ENCODE data around the gene RAMP1.

Gene RAMP1

GRCh38 chr2:237923481-237924163, 64.2 kb downstream of the RAMP1 start:
- H3K4me3 ChIP-seq (ENCODE audit: low read length), result no peak overlapping the region; the same call in 1 of the 2 replicates
- H3K9me3 ChIP-seq (ENCODE audit: insufficient read depth, low read depth, low read length), result no peaks in the 10 kb centered on the region
- 30% methylated on average over 33 of the region's 33 CpGs for whole genome bisulfite sequencing
- no peak overlapping the region for H3K9ac ChIP-seq (ENCODE audit: low read depth, low read length)
- no peaks in the 10 kb centered on the region for H3K36me3 ChIP-seq (ENCODE audit: insufficient read depth, low read length)
- no peaks in the 10 kb centered on the region; the same call in 1 of the 2 replicates for H3K27me3 ChIP-seq (ENCODE audit: insufficient read depth, low read length)
- no peaks in the 10 kb centered on the region for H3K4me1 ChIP-seq (ENCODE audit: insufficient read depth, low read length)
- H3K27ac ChIP-seq (ENCODE audit: low read depth, low read length), result no peak overlapping the region

- no peak overlapping the region for H3K4me3 ChIP-seq (ENCODE audit: low read length)
- H3K36me3 ChIP-seq (ENCODE audit: insufficient read depth, low read length), result no peaks in the 10 kb centered on the region
- no peak overlapping the region for H3K9ac ChIP-seq (ENCODE audit: low read depth, low read length)
- H3K27me3 ChIP-seq (ENCODE audit: insufficient read depth, low read length), result no peaks in the 10 kb centered on the region; the same call in 1 of the 2 replicates
- no peak overlapping the region for H3K27ac ChIP-seq (ENCODE audit: low read depth, low read length)
- H3K9me3 ChIP-seq (ENCODE audit: insufficient read depth, low read depth, low read length), result no peaks in the 10 kb centered on the region
- WGBS, result 96% methylated on average over 14 of the region's 14 CpGs
- no peaks in the 10 kb centered on the region for H3K4me1 ChIP-seq (ENCODE audit: insufficient read depth, low read length)
Observed at GRCh38 chr2:237924164-237924534, 64.7 kb downstream of the RAMP1 start.

- no peaks in the 10 kb centered on the region for H3K36me3 ChIP-seq (ENCODE audit: insufficient read depth, low read length)
- no peaks in the 10 kb centered on the region; the same call in 1 of the 2 replicates for H3K27me3 ChIP-seq (ENCODE audit: insufficient read depth, low read length)
- H3K4me1 ChIP-seq (ENCODE audit: insufficient read depth, low read length), result no peaks in the 10 kb centered on the region
- H3K9me3 ChIP-seq (ENCODE audit: insufficient read depth, low read depth, low read length), result peaks cover 7% of the 10 kb centered on the region
- WGBS, result 64% methylated on average over 5 of the region's 5 CpGs
- H3K9ac ChIP-seq (ENCODE audit: low read depth, low read length), result no peak overlapping the region
- H3K27ac ChIP-seq (ENCODE audit: low read depth, low read length), result no peak overlapping the region
- no peak overlapping the region for H3K4me3 ChIP-seq (ENCODE audit: low read length)
Observed at GRCh38 chr2:237927135-237927534, 67.7 kb downstream of the RAMP1 start.

GRCh38 chr2:237927986-237928385, 68.6 kb downstream of the RAMP1 start:
- Histone ChIP-seq H3K27ac (ENCODE audit: low read depth, low read length) (no peak overlapping the region), H3K9ac (ENCODE audit: low read depth, low read length) (no peak overlapping the region), H3K27me3 (ENCODE audit: insufficient read depth, low read length) (no peaks in the 10 kb centered on the region), H3K9me3 (ENCODE audit: insufficient read depth, low read depth, low read length) (peaks cover 7% of the 10 kb centered on the region), H3K4me1 (ENCODE audit: insufficient read depth, low read length) (no peaks in the 10 kb centered on the region), H3K4me3 (ENCODE audit: low read length) (no peak overlapping the region), H3K36me3 (ENCODE audit: insufficient read depth, low read length) (no peaks in the 10 kb centered on the region)
- WGBS, result 89% methylated on average over 3 of the region's 4 CpGs

GRCh38 chr2:237929979-237930378, 70.6 kb downstream of the RAMP1 start:
- no peak overlapping the region for H3K9ac ChIP-seq (ENCODE audit: low read depth, low read length)
- H3K9me3 ChIP-seq (ENCODE audit: insufficient read depth, low read depth, low read length), result peaks cover 7% of the 10 kb centered on the region
- H3K36me3 ChIP-seq (ENCODE audit: insufficient read depth, low read length), result no peaks in the 10 kb centered on the region
- WGBS, result 87% methylated on average over 9 of the region's 9 CpGs
- H3K4me1 ChIP-seq (ENCODE audit: insufficient read depth, low read length), result no peaks in the 10 kb centered on the region
- H3K27me3 ChIP-seq (ENCODE audit: insufficient read depth, low read length), result no peaks in the 10 kb centered on the region
- no peak overlapping the region for H3K4me3 ChIP-seq (ENCODE audit: low read length)
- no peak overlapping the region for H3K27ac ChIP-seq (ENCODE audit: low read depth, low read length)

- WGBS, result 93% methylated on average over 9 of the region's 9 CpGs
- Histone ChIP-seq H3K9ac (ENCODE audit: low read depth, low read length) (no peak overlapping the region), H3K4me3 (ENCODE audit: low read length) (no peak overlapping the region), H3K27me3 (ENCODE audit: insufficient read depth, low read length) (no peaks in the 10 kb centered on the region), H3K27ac (ENCODE audit: low read depth, low read length) (no peak overlapping the region), H3K9me3 (ENCODE audit: insufficient read depth, low read depth, low read length) (peaks cover 7% of the 10 kb centered on the region), H3K4me1 (ENCODE audit: insufficient read depth, low read length) (no peaks in the 10 kb centered on the region), H3K36me3 (ENCODE audit: insufficient read depth, low read length) (no peaks in the 10 kb centered on the region)
Observed at GRCh38 chr2:237931205-237931721, 71.8 kb downstream of the RAMP1 start.

GRCh38 chr2:237932731-237933131, 73.3 kb downstream of the RAMP1 start:
- Histone ChIP-seq H3K9ac (ENCODE audit: low read depth, low read length) (no peak overlapping the region), H3K4me3 (ENCODE audit: low read length) (no peak overlapping the region), H3K9me3 (ENCODE audit: insufficient read depth, low read depth, low read length) (peaks cover 7% of the 10 kb centered on the region), H3K27me3 (ENCODE audit: insufficient read depth, low read length) (no peaks in the 10 kb centered on the region), H3K4me1 (ENCODE audit: insufficient read depth, low read length) (no peaks in the 10 kb centered on the region), H3K36me3 (ENCODE audit: insufficient read depth, low read length) (no peaks in the 10 kb centered on the region), H3K27ac (ENCODE audit: low read depth, low read length) (no peak overlapping the region)
- WGBS, result 89% methylated on average over 3 of the region's 3 CpGs

- no peak overlapping the region for H3K27ac ChIP-seq (ENCODE audit: low read depth, low read length)
- H3K9ac ChIP-seq (ENCODE audit: low read depth, low read length), result no peak overlapping the region
- H3K36me3 ChIP-seq (ENCODE audit: insufficient read depth, low read length), result no peaks in the 10 kb centered on the region
- H3K4me3 ChIP-seq (ENCODE audit: low read length), result no peak overlapping the region
- H3K4me1 ChIP-seq (ENCODE audit: insufficient read depth, low read length), result no peaks in the 10 kb centered on the region
- H3K9me3 ChIP-seq (ENCODE audit: insufficient read depth, low read depth, low read length), result peaks cover 7% of the 10 kb centered on the region
- H3K27me3 ChIP-seq (ENCODE audit: insufficient read depth, low read length), result no peaks in the 10 kb centered on the region
- 91% methylated on average over 5 of the region's 5 CpGs for WGBS
Observed at GRCh38 chr2:237934186-237934585, 74.8 kb downstream of the RAMP1 start.

GRCh38 chr2:237935740-237936452, 76.5 kb downstream of the RAMP1 start:
- Histone ChIP-seq H3K36me3 (ENCODE audit: insufficient read depth, low read length) (no peaks in the 10 kb centered on the region), H3K27ac (ENCODE audit: low read depth, low read length) (no peak overlapping the region)

GRCh38 chr2:237939251-237939650, 79.8 kb downstream of the RAMP1 start:
- Histone ChIP-seq H3K27me3 (ENCODE audit: insufficient read depth, low read length) (no peaks in the 10 kb centered on the region), H3K36me3 (ENCODE audit: insufficient read depth, low read length) (no peaks in the 10 kb centered on the region), H3K27ac (ENCODE audit: low read depth, low read length) (no peak overlapping the region)

More at GRCh38 chr2:237935740-237936452, 76.5 kb downstream of the RAMP1 start:
- Histone ChIP-seq H3K9me3 (ENCODE audit: insufficient read depth, low read depth, low read length) (no peaks in the 10 kb centered on the region; the same call in 1 of the 2 replicates), H3K27me3 (ENCODE audit: insufficient read depth, low read length) (no peaks in the 10 kb centered on the region), H3K9ac (ENCODE audit: low read depth, low read length) (no peak overlapping the region), H3K4me1 (ENCODE audit: insufficient read depth, low read length) (no peaks in the 10 kb centered on the region; the same call in 1 of the 2 replicates), H3K4me3 (ENCODE audit: low read length) (no peak overlapping the region)
- 92% methylated on average over 11 of the region's 11 CpGs for WGBS

GRCh38 chr2:237940828-237941227, 81.4 kb downstream of the RAMP1 start:
- Histone ChIP-seq H3K27me3 (ENCODE audit: insufficient read depth, low read length) (no peaks in the 10 kb centered on the region), H3K36me3 (ENCODE audit: insufficient read depth, low read length) (no peaks in the 10 kb centered on the region), H3K9me3 (ENCODE audit: insufficient read depth, low read depth, low read length) (peaks cover 23% of the 10 kb centered on the region), H3K27ac (ENCODE audit: low read depth, low read length) (no peak overlapping the region), H3K4me1 (ENCODE audit: insufficient read depth, low read length) (no peaks in the 10 kb centered on the region; the same call in 1 of the 2 replicates), H3K4me3 (ENCODE audit: low read length) (no peak overlapping the region), H3K9ac (ENCODE audit: low read depth, low read length) (no peak overlapping the region)

More at GRCh38 chr2:237939251-237939650, 79.8 kb downstream of the RAMP1 start:
- Histone ChIP-seq H3K9me3 (ENCODE audit: insufficient read depth, low read depth, low read length) (peaks cover 13% of the 10 kb centered on the region), H3K4me3 (ENCODE audit: low read length) (no peak overlapping the region), H3K9ac (ENCODE audit: low read depth, low read length) (no peak overlapping the region), H3K4me1 (ENCODE audit: insufficient read depth, low read length) (no peaks in the 10 kb centered on the region; the same call in 1 of the 2 replicates)

Data from HUES64 (cell line).